SK-N-SH (cell line): ENCODE data around the gene PIEZO2. TPM values are rescaled to one million over a fixed set of nuclear protein-coding genes. Genes with fewer than 3 reads are reported as not detected.

ENCODE experiments used
- CTCF ChIA-PET: fragments of 300-600, 350-600 bp; formaldehyde crosslinking; extraction: SDS; loops from one replicate; lab custom pipeline; 2021; lab: Yijun Ruan, JAX
- POLR2A ChIA-PET: fragments of 350-600 bp; sonication (Branson Sonifier 250); formaldehyde crosslinking; extraction: SDS; loops from one replicate; lab custom pipeline; 2020; ENCODE audit warnings: antibody characterized with exemption, inconsistent platforms; lab: Yijun Ruan, JAX
- DNase-seq: peaks from one replicate; pipeline ENCODE4 v3.0.0; 2012
- H2AFZ ChIP-seq: fragments of 200-600 bp; sonication (generic); 2 replicates; pipeline ENCODE4 v1.8.1; 2016; ENCODE audit warnings: antibody characterized with exemption, mild to moderate bottlenecking, low read depth
- H3F3A ChIP-seq: fragments of 200-600 bp; sonication (generic); replicated peaks from 2 replicates; pipeline ENCODE3; 2016; ENCODE audit warnings: antibody characterized with exemption, mild to moderate bottlenecking; ENCODE audit not compliant: insufficient read depth
- H3K27ac ChIP-seq, 2 experiments: fragments of 200-500 bp in 1 of 2; fragments of 200-600 bp in 1 of 2; sonication (Bioruptor generic) in 1 of 2; sonication (generic), shearing (Covaris generic) in 1 of 2; 2 replicates each; pipeline versions ENCODE4 v1.5.1 to v1.6.1; 2014 to 2016; ENCODE audit warnings: low read depth in 2 of 2, inconsistent platforms in 1 of 2, low read length in 1 of 2, mild to moderate bottlenecking in 1 of 2, mixed read lengths in 1 of 2
- H3K27me3 ChIP-seq: fragments of 200-600 bp; sonication (generic), shearing (Covaris generic); 2 replicates; pipeline ENCODE4 v1.6.1; 2016; ENCODE audit warnings: mixed run types; ENCODE audit not compliant: insufficient read depth
- H3K36me3 ChIP-seq, 2 experiments: fragments of 200-500 bp in 1 of 2; fragments of 200-600 bp in 1 of 2; sonication (Bioruptor generic) in 1 of 2; sonication (generic) in 1 of 2; replicated peaks in 1 of 2; 2 replicates each; pipeline versions ENCODE3 to v1.5.1; 2014 to 2016; ENCODE audit warnings: low read length in 1 of 2, mild to moderate bottlenecking in 1 of 2; ENCODE audit not compliant: insufficient read depth in 2 of 2, control insufficient read depth in 1 of 2
- H3K4me1 ChIP-seq, 2 experiments: fragments of 200-500 bp in 1 of 2; fragments of 200-600 bp in 1 of 2; sonication (Bioruptor generic) in 1 of 2; sonication (generic), shearing (Covaris generic) in 1 of 2; 2 replicates each; pipeline versions ENCODE4 v1.5.1 to v1.6.1; 2014 to 2016; ENCODE audit warnings: low read depth in 1 of 2, low read length in 1 of 2, mixed run types in 1 of 2; ENCODE audit not compliant: insufficient read depth in 2 of 2, control insufficient read depth in 1 of 2
- H3K4me2 ChIP-seq: fragments of 200-600 bp; sonication (generic), shearing (Covaris generic); 2 replicates; pipeline ENCODE4 v1.6.1; 2017; ENCODE audit warnings: mixed run types
- H3K4me3 ChIP-seq, 2 experiments: fragments of 200-500 bp in 1 of 2; fragments of 200-600 bp in 1 of 2; sonication (Bioruptor generic) in 1 of 2; sonication (generic), shearing (Covaris generic) in 1 of 2; 2 replicates each; pipeline versions ENCODE4 v1.5.1 to v1.8.1; 2014 to 2016; ENCODE audit warnings: low read depth in 2 of 2, inconsistent platforms in 1 of 2, low read length in 1 of 2, mild to moderate bottlenecking in 1 of 2, mixed read lengths in 1 of 2, moderate library complexity in 1 of 2
- H3K79me2 ChIP-seq: fragments of 200-600 bp; sonication (generic); 2 replicates; pipeline ENCODE4 v1.8.1; 2017; ENCODE audit warnings: mild to moderate bottlenecking; ENCODE audit not compliant: insufficient read depth
- H3K9ac ChIP-seq: fragments of 200-600 bp; sonication (generic); 2 replicates; pipeline ENCODE4 v1.6.1; 2017; ENCODE audit warnings: mixed run types
- H3K9me2 ChIP-seq: fragments of 200-600 bp; sonication (generic); 2 replicates; pipeline ENCODE4 v1.6.1; 2017; ENCODE audit warnings: mixed run types
- H3K9me3 ChIP-seq: fragments of 200-600 bp; sonication (generic); 2 replicates; pipeline ENCODE4 v1.6.1; 2017; ENCODE audit warnings: mixed run types, mild to moderate bottlenecking, moderate library complexity
- H4K20me1 ChIP-seq: fragments of 200-600 bp; sonication (generic); 2 replicates; pipeline ENCODE4 v1.6.1; 2017; ENCODE audit warnings: mild to moderate bottlenecking, mixed run types; ENCODE audit not compliant: insufficient read depth
- EP300 ChIP-seq, 2 experiments: IDR thresholded peaks; 2 replicates each; pipeline versions ENCODE4 v1.4.0 to v1.6.1; 2012; ENCODE audit warnings: borderline replicate concordance in 1 of 2, low read depth in 1 of 2, low read length in 1 of 2
- FOXM1 ChIP-seq: IDR thresholded peaks from 2 replicates; pipeline ENCODE4 v1.4.0; 2012; ENCODE audit warnings: low read depth, mild to moderate bottlenecking
- GATA2 ChIP-seq: sonication (generic); formaldehyde crosslinking; IDR thresholded peaks from 2 replicates; pipeline ENCODE4 v1.5.0; 2020; ENCODE audit warnings: mild to moderate bottlenecking, missing genetic modification reagents
- MEF2A ChIP-seq: IDR thresholded peaks from 2 replicates; pipeline ENCODE4 v1.4.0; 2012; ENCODE audit warnings: low read depth, borderline replicate concordance
- MXI1 ChIP-seq: IDR thresholded peaks from 2 replicates; pipeline ENCODE4 v1.6.1; 2012; ENCODE audit warnings: mild to moderate bottlenecking, low read depth, low read length, improper control_type of control experiment
- NFIC ChIP-seq: IDR thresholded peaks from 2 replicates; pipeline ENCODE4 v1.4.0; 2012; ENCODE audit warnings: borderline replicate concordance
- NRF1 ChIP-seq: IDR thresholded peaks from 2 replicates; pipeline ENCODE4 v1.6.1; 2012; ENCODE audit warnings: low read depth, mild to moderate bottlenecking, low read length
- PBX3 ChIP-seq: IDR thresholded peaks from 2 replicates; pipeline ENCODE4; 2012
- RAD21 ChIP-seq: IDR thresholded peaks from 2 replicates; pipeline ENCODE4 v1.6.1; 2012; ENCODE audit warnings: mild to moderate bottlenecking, low read length
- RCOR1 ChIP-seq: fragments of 150-350 bp; IDR thresholded peaks from 2 replicates; pipeline ENCODE4 v1.6.1; 2017; ENCODE audit warnings: antibody characterized with exemption, low read length
- RFX5 ChIP-seq: IDR thresholded peaks from 2 replicates; pipeline ENCODE4 v1.6.1; 2012; ENCODE audit warnings: mild to moderate bottlenecking, improper control_type of control experiment, low read length
- RXRA ChIP-seq: IDR thresholded peaks from 2 replicates; pipeline ENCODE4 v1.4.0; 2012; ENCODE audit warnings: low read depth, mild to moderate bottlenecking, borderline replicate concordance
- SMC3 ChIP-seq: IDR thresholded peaks from 2 replicates; pipeline ENCODE4 v1.6.1; 2012; ENCODE audit warnings: low read depth, low read length, improper control_type of control experiment
- TEAD4 ChIP-seq: IDR thresholded peaks from 2 replicates; pipeline ENCODE4 v1.4.0; 2012; ENCODE audit warnings: mild to moderate bottlenecking, borderline replicate concordance; ENCODE audit not compliant: insufficient read depth
- USF2 ChIP-seq: fragments of 150-350 bp; IDR thresholded peaks from 2 replicates; pipeline ENCODE4 v1.6.1; 2017; ENCODE audit warnings: antibody characterized with exemption, low read length, low read depth, borderline replicate concordance
- ZBTB33 ChIP-seq: IDR thresholded peaks from 2 replicates; pipeline ENCODE4 v1.4.0; 2012; ENCODE audit warnings: low read depth, borderline replicate concordance
- WGBS: methylation state at CpG from one replicate; pipeline ENCODE4 v1.1.6; 2017; ENCODE audit warnings: low lambda C conversion rate; 5-methylcytosine and 5-hydroxymethylcytosine counted together
- polyA plus RNA-seq, 3 experiments: library from polyadenylated mRNA; depleted of rRNA; stranded (reverse); fragments of >200 nt; gene quantifications; 2 replicates each; pipeline ENCODE4 v1.2.3, GENCODE V29; 2012
- TF ChIP-seq, protein P1 (sequence below): IDR thresholded peaks from 2 replicates; pipeline ENCODE4 v1.4.0; 2012; ENCODE audit warnings: low read depth
- TF ChIP-seq, protein P2 (sequence below): IDR thresholded peaks from 2 replicates; pipeline ENCODE4 v1.4.0; 2012; ENCODE audit warnings: low read depth, borderline replicate concordance

Gene PIEZO2
- polyA plus RNA-seq, 1 of the 3 experiments (the other 2 are of a cell fraction) = not detected

DNA sequence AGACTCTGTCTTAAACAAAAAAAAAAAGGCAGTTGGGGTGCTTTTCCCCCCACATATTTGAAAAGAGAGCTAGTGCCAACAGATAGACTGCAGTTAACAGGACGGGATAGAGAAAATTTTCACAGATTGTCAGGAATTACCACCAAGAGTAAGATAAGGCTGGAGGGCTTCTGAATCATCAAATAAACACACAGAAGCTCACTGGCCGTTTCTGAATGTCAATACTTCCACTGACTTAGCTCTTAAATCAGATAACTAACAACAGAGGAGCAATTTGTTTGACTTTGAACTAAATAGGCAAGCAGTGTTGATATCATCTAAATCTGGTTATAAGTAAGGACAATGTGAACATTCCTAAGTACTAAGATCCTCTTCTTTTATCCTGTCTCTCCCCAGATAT lies 34.7 kb downstream of the PIEZO2 start (continued):
- TF ChIP-seq SMC3 (no peak), RCOR1 (no peak), RFX5 (no peak), ZBTB33 (no peak)
- TF ChIP-seq, all 33 proteins: peak for 0

DNA sequence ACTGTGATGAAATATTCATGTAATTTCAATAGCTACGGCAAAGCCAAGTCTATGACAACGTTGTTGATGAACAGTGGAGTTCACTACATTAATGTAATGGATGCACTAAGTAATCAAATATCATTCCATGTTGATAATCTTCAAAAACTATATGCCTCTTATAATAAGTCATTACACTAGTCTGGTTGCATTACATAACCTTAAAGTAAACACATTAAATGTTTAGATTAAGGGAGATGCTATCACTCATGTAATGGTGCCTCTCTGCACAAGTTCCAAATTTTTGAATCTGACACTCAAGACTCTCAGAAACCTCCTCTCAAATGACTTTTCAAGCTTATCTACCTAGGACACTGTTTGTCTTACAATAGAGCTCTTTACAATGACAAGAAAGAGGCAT lies 35.4 kb downstream of the PIEZO2 start:
- Histone ChIP-seq H3K36me3 (no peaks in the 10 kb centered on the region), H3K4me1 (no peaks in the 10 kb centered on the region), H3K4me3 (no peak overlapping the region), H3K4me2 (no peak overlapping the region), H3K27ac (no peak overlapping the region), H3K27me3 (peaks cover 29% of the 10 kb centered on the region; the same call in 1 of the 2 replicates), H3K9me2 (no peaks in the 10 kb centered on the region), H3K9me3 (no peaks in the 10 kb centered on the region), H3F3A (no peaks in the 10 kb centered on the region), H3K79me2 (no peaks in the 10 kb centered on the region), H4K20me1 (no peaks in the 10 kb centered on the region), H3K9ac (no peak overlapping the region), H2AFZ (no peak overlapping the region)
- WGBS = 17% methylated on average over 2 of the region's 2 CpGs
- no peak for TF ChIP-seq MXI1
- no peak for TF ChIP-seq PBX3
- TF ChIP-seq ZBTB33 = no peak
- no peak for TF ChIP-seq SMC3
- TF ChIP-seq, protein P1, sequence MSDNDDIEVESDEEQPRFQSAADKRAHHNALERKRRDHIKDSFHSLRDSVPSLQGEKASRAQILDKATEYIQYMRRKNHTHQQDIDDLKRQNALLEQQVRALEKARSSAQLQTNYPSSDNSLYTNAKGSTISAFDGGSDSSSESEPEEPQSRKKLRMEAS = no peak
- no peak for TF ChIP-seq USF2
- no peak for TF ChIP-seq RFX5
- TF ChIP-seq MEF2A = no peak
- no peak for TF ChIP-seq RXRA
- no peak for TF ChIP-seq TEAD4
- no peak for TF ChIP-seq FOXM1
- no peak for TF ChIP-seq GATA2 (CRISPR knock-in tag)
- TF ChIP-seq EP300 (IDR thresholded peaks at IDR 0.05; ENCODE audit: borderline replicate concordance in 1 of 2, low read depth in 1 of 2, low read length in 1 of 2) = no peak
- TF ChIP-seq, protein P2, sequence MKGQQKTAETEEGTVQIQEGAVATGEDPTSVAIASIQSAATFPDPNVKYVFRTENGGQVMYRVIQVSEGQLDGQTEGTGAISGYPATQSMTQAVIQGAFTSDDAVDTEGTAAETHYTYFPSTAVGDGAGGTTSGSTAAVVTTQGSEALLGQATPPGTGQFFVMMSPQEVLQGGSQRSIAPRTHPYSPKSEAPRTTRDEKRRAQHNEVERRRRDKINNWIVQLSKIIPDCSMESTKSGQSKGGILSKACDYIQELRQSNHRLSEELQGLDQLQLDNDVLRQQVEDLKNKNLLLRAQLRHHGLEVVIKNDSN = no peak
- no peak for TF ChIP-seq NRF1
- no peak for TF ChIP-seq NFIC
- no peak for TF ChIP-seq RAD21
- CTCF ChIA-PET = no interaction called here
- no peak for DNase-seq
- POLR2A ChIA-PET = no interaction called here
